Prostate gland (tissue), 2 donors: ENCODE results near the gene KRT77. TPM values are rescaled to one million over a fixed set of nuclear protein-coding genes. Genes with fewer than 3 reads are reported as not detected.

Experiments
- DNase-seq: peaks from one replicate; pipeline ENCODE4 v3.0.0-alpha.2; 2019; ENCODE audit warnings: low spot score
- H3K27ac ChIP-seq, 2 donors: fragments of 200-600 bp; sonication (generic); 2 replicates each; pipeline ENCODE4 v1.5.1; 2017 to 2019
- H3K27me3 ChIP-seq: fragments of 200-600 bp; sonication (generic); replicated peaks from 2 replicates; pipeline ENCODE4 v1.5.1; 2019; ENCODE audit not compliant: insufficient read depth
- H3K36me3 ChIP-seq, 2 donors: fragments of 200-600 bp; sonication (generic); 1 replicate in 1 of 2; 2 replicates in 1 of 2; pipeline versions ENCODE4 v1.5.1 to v1.8.1; 2017 to 2019
- H3K4me1 ChIP-seq: fragments of 200-600 bp; sonication (generic); replicated peaks from 2 replicates; pipeline ENCODE4 v1.5.1; 2019
- H3K4me3 ChIP-seq, 2 donors: fragments of 200-600 bp; sonication (generic); 2 replicates each; pipeline ENCODE4 v1.5.1; 2017 to 2019
- H3K9me3 ChIP-seq: fragments of 200-600 bp; sonication (generic); 2 replicates; pipeline ENCODE4 v1.5.1; 2017
- CTCF ChIP-seq, 4 experiments: fragments of 200-600 bp in 2 of 4; fragments of 450-650 bp in 2 of 4; sonication (generic) in 2 of 4; IDR thresholded peaks; 1 replicate in 3 of 4; 2 replicates in 1 of 4; pipeline ENCODE4 v1.5.1; 2016 to 2019; ENCODE audit warnings: antibody characterized with exemption in 4 of 4, mild to moderate bottlenecking in 2 of 4, moderate library complexity in 2 of 4
- POLR2A ChIP-seq: fragments of 450-650 bp; IDR thresholded peaks from one replicate; pipeline ENCODE4 v1.6.1; 2016; ENCODE audit warnings: antibody characterized with exemption, mild to moderate bottlenecking
- POLR2AphosphoS5 ChIP-seq: sonication (generic); formaldehyde crosslinking; IDR thresholded peaks from one replicate; pipeline ENCODE4 v1.6.1; 2017; ENCODE audit warnings: antibody characterized with exemption
- WGBS: methylation state at CpG from one replicate; pipeline ENCODE4 v1.1.5; 2018; 5-methylcytosine and 5-hydroxymethylcytosine counted together
- intact Hi-C: fragments of 100-400 bp; cut with DNase I; formaldehyde crosslinking; loops from one replicate; pipeline ENCODE4 v1.14.2; 2022
- total RNA-seq, 2 donors: library from RNA; depleted of rRNA; stranded (reverse); fragments of >200 nt; gene quantifications; one replicate each; pipeline ENCODE4 v1.1.0, GENCODE V29; 2016

KRT77 gene
- total RNA-seq, 2 donors from 2014 or later, result 0.09 to 0.57 TPM

- TF ChIP-seq POLR2A (no peak), CTCF (IDR thresholded peaks at IDR 0.05) (no peak)
- no peaks in the 10 kb centered on the region for H3K36me3 ChIP-seq
- no peak overlapping the region for H3K27ac ChIP-seq
- peaks cover 8% of the 10 kb centered on the region for H3K27me3 ChIP-seq
- no peak for DNase-seq
- intact Hi-C loops, result no loop called here
- H3K9me3 ChIP-seq, result no peaks in the 10 kb centered on the region
- 97% methylated on average over 7 of the region's 8 CpGs for WGBS
- H3K4me3 ChIP-seq, result no peak overlapping the region
- H3K4me1 ChIP-seq, result no peaks in the 10 kb centered on the region
Measured at GRCh38 chr12:52692254-52692653, 11.1 kb downstream of the KRT77 start.

GRCh38 chr12:52691841-52692150 lies 11.5 kb downstream of the KRT77 start:
- WGBS, result 64% methylated on average over 2 of the region's 2 CpGs
- no peak overlapping the region for H3K4me3 ChIP-seq
- H3K27ac ChIP-seq, result no peak overlapping the region
- no peak for DNase-seq
- H3K4me1 ChIP-seq, result no peaks in the 10 kb centered on the region
- intact Hi-C loops, result no loop called here
- peaks cover 8% of the 10 kb centered on the region for H3K27me3 ChIP-seq
- H3K36me3 ChIP-seq, result no peaks in the 10 kb centered on the region
- no peak for TF ChIP-seq CTCF (IDR thresholded peaks at IDR 0.05)
- TF ChIP-seq POLR2AphosphoS5, result no peak
- TF ChIP-seq POLR2A, result no peak
- no peaks in the 10 kb centered on the region for H3K9me3 ChIP-seq

GRCh38 chr12:52691076-52691840 lies 12.1 kb downstream of the KRT77 start:
- no peaks in the 10 kb centered on the region for H3K36me3 ChIP-seq
- intact Hi-C loops, result no loop called here
- H3K4me1 ChIP-seq, result no peaks in the 10 kb centered on the region
- H3K27me3 ChIP-seq, result peaks cover 8% of the 10 kb centered on the region
- DNase-seq, result no peak
- WGBS, result 3% methylated on average over 45 of the region's 45 CpGs
- H3K27ac ChIP-seq, result no peak overlapping the region
- no peaks in the 10 kb centered on the region for H3K9me3 ChIP-seq
- TF ChIP-seq POLR2A, result no peak
- TF ChIP-seq POLR2AphosphoS5, result no peak
- no peak for TF ChIP-seq CTCF (IDR thresholded peaks at IDR 0.05)
- H3K4me3 ChIP-seq, result peak overlapping the region; percentile 12 to 18

- H3K4me1 ChIP-seq, result no peaks in the 10 kb centered on the region
- H3K27ac ChIP-seq, result no peak overlapping the region
- DNase-seq, result no peak
- TF ChIP-seq POLR2AphosphoS5, result no peak
- no peak for TF ChIP-seq CTCF (IDR thresholded peaks at IDR 0.05)
- TF ChIP-seq POLR2A, result no peak
- 67% methylated on average over 8 of the region's 8 CpGs for WGBS
- no peaks in the 10 kb centered on the region for H3K9me3 ChIP-seq
- H3K36me3 ChIP-seq, result no peaks in the 10 kb centered on the region
- peak overlapping the region; percentile 12 to 18 for H3K4me3 ChIP-seq
- peaks cover 8% of the 10 kb centered on the region for H3K27me3 ChIP-seq
- intact Hi-C loops, result no loop called here
Measured at GRCh38 chr12:52690351-52691075, 12.8 kb downstream of the KRT77 start.

- WGBS, result 94% methylated on average over 1 of the region's 1 CpG
- no peak overlapping the region for H3K27ac ChIP-seq
- no peaks in the 10 kb centered on the region for H3K9me3 ChIP-seq
- no peak for DNase-seq
- no peaks in the 10 kb centered on the region for H3K4me1 ChIP-seq
- TF ChIP-seq POLR2A (no peak), CTCF (IDR thresholded peaks at IDR 0.05) (no peak), POLR2AphosphoS5 (no peak)
- no peak overlapping the region for H3K4me3 ChIP-seq
- intact Hi-C loops, result no loop called here
- H3K27me3 ChIP-seq, result peaks cover 8% of the 10 kb centered on the region
- H3K36me3 ChIP-seq, result no peaks in the 10 kb centered on the region
Measured at GRCh38 chr12:52689936-52690335, 13.4 kb downstream of the KRT77 start.
